KOPT-K1 (cell line): Measurements from ENCODE around the gene CDC42EP3.

Experiments
- H3K27ac ChIP-seq: fragments of 200-600 bp; sonication (generic); 2 replicates; pipeline ENCODE4 v1.5.1; 2016; ENCODE audit warnings: antibody characterized with exemption, mild to moderate bottlenecking, low read depth, low read length; ENCODE audit not compliant: poor library complexity, severe bottlenecking
- H3K36me3 ChIP-seq: fragments of 200-600 bp; sonication (generic); 2 replicates; pipeline ENCODE4 v1.5.1; 2017; ENCODE audit warnings: antibody characterized with exemption, mild to moderate bottlenecking, low read length, moderate library complexity; ENCODE audit not compliant: insufficient read depth
- H3K9me3 ChIP-seq: fragments of 200-600 bp; sonication (generic); 2 replicates; pipeline ENCODE4 v1.5.1; 2017; ENCODE audit warnings: antibody characterized with exemption, low read length, mild to moderate bottlenecking; ENCODE audit not compliant: insufficient read depth, poor library complexity, severe bottlenecking

CDC42EP3 gene

GRCh38 chr2:37654419-37654818 lies 17.0 kb downstream of the CDC42EP3 start:
- no peaks in the 10 kb centered on the region for H3K9me3 ChIP-seq
- no peaks in the 10 kb centered on the region for H3K36me3 ChIP-seq
- H3K27ac ChIP-seq, result no peak overlapping the region

GRCh38 chr2:37653805-37654378 lies 17.6 kb downstream of the CDC42EP3 start:
- H3K36me3 ChIP-seq, result no peaks in the 10 kb centered on the region
- no peaks in the 10 kb centered on the region for H3K9me3 ChIP-seq
- H3K27ac ChIP-seq, result no peak overlapping the region

DNA sequence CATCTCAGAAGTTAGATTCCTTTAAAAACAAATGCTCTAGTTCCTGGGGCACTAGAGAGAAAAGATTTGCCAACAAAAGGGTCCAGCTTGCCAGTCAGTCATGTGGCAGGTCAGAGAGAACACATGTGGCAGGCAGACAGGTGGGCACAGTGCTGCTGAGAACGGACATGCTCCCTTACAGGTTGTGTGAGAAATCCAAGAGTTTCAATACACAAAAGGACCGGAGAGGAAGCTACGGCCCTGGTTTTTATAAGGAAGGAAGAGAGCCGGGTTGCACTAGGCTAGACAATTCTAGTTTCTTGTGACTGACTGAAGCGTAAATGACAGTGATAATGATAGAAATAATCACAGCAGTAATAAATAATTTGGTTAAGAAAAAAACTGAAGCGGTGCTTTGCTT lies 18.3 kb downstream of the CDC42EP3 start:
- H3K36me3 ChIP-seq, result no peaks in the 10 kb centered on the region
- H3K27ac ChIP-seq, result no peak overlapping the region

GRCh38 chr2:37652199-37652640 lies 19.2 kb downstream of the CDC42EP3 start:
- no peak overlapping the region for H3K27ac ChIP-seq
- no peaks in the 10 kb centered on the region for H3K36me3 ChIP-seq
- no peaks in the 10 kb centered on the region for H3K9me3 ChIP-seq

More for the DNA sequence above, 18.3 kb downstream of the CDC42EP3 start:
- H3K9me3 ChIP-seq, result no peaks in the 10 kb centered on the region

DNA sequence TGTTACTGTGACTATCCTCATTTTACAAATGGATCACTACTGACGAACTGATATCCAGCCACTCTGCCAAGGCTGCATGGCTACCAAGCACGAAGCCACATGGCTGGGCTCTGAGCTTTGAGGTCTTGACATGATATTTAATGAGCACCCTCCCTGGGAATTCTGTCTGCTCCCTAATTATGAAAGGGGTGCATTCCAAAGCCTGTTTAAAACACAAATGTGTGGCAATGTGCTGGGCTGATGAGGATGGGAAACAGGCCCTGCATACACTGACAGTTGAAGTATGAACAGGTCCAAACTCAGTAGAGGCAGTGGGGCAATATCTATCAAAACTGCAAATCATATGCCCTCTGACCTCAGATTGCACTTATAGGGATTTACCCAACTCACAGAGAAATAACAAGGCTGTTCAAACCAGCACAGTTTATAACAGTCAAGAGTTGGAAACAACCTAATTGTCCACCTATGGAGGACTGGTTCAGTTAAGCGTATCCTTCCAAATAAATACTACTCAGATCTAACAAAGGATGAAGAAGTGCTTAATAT lies 20.8 kb downstream of the CDC42EP3 start:
- Histone ChIP-seq H3K27ac (no peak overlapping the region), H3K9me3 (no peaks in the 10 kb centered on the region), H3K36me3 (no peaks in the 10 kb centered on the region)

GRCh38 chr2:37649518-37649917 lies 21.9 kb downstream of the CDC42EP3 start:
- Histone ChIP-seq H3K36me3 (no peaks in the 10 kb centered on the region), H3K27ac (no peak overlapping the region)

DNA sequence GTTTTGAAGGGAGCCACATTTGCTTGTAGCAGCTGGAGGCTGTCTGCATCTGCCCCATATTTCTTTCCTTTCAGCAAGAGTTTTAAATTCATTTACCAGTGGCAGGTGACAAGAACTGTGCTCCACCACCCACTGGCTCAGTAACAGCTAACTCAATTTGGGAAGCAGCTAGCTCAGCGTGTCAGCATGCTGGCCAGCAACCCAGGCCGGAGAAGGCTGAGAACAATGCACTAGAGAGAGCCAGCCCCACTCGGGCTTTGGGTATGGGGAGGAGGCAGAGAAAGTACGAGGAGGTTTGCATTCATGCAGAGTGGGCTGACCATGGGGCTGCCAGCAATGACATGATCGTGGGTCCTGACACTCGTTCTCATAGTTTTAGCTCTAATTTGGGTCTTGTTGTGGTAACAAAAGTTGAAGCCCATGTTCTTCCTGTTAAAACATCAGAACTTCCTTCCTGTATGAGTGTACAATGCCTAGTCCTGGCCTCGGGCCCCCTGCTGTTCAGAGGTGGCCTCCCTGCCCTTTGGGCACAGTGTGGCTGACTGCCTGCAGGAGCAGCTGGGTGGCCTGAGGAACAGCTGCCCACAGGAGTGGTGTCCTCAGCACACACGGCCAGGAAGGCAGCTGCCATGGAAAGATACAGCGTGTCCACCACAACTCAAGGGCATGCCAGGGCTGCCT lies 23.0 kb downstream of the CDC42EP3 start:
- H3K9me3 ChIP-seq, result no peaks in the 10 kb centered on the region
- H3K27ac ChIP-seq, result no peak overlapping the region
- no peaks in the 10 kb centered on the region for H3K36me3 ChIP-seq

More at GRCh38 chr2:37649518-37649917, 21.9 kb downstream of the CDC42EP3 start:
- H3K9me3 ChIP-seq, result no peaks in the 10 kb centered on the region

DNA sequence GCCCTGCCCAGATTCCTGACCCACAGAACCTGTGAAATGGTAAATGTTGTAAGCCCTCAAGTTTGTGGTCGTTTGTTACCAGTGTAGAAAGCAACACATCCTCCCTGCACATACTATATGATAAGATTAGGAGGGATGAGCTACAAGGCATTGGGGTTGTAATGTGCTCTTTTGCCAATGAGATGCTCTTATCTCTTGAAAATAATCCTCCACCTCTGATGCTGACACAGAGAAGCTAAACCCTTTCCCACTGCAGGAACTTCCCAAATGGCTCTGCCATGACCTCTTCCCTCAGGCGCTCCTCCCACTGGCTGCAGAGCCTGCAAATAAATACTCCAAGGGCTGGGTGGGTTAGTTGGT lies 23.5 kb downstream of the CDC42EP3 start:
- Histone ChIP-seq H3K27ac (no peak overlapping the region), H3K36me3 (no peaks in the 10 kb centered on the region), H3K9me3 (no peaks in the 10 kb centered on the region)

DNA sequence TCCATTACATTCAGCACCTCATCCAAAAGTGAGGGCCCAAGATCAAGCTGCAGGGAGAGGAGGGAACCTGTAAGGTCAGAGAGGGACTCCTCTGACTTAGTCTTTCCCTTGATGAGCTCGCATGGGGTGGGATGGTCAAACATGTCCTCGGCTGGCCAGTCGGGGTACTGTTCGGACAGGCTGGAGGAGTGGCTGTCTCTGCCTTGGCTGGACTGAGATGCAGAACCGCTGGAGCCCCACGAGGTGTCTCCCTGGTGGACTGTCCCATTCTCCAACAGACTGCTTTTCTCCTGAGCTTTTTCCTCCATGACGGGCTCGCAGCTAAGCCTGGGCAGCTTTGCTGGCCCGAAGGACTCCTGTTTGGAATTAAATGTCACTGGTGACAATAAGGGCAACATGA lies 25.6 kb downstream of the CDC42EP3 start:
- H3K27ac ChIP-seq, result no peak overlapping the region
- no peaks in the 10 kb centered on the region for H3K36me3 ChIP-seq
- H3K9me3 ChIP-seq, result no peaks in the 10 kb centered on the region

GRCh38 chr2:37645362-37645761 lies 26.1 kb downstream of the CDC42EP3 start:
- H3K9me3 ChIP-seq, result no peaks in the 10 kb centered on the region
- H3K36me3 ChIP-seq, result no peaks in the 10 kb centered on the region
- H3K27ac ChIP-seq, result no peak overlapping the region

GRCh38 chr2:37644191-37644590 lies 27.3 kb downstream of the CDC42EP3 start:
- Histone ChIP-seq H3K9me3 (no peaks in the 10 kb centered on the region), H3K36me3 (no peaks in the 10 kb centered on the region), H3K27ac (no peak overlapping the region)

GRCh38 chr2:37643730-37644078 lies 27.7 kb downstream of the CDC42EP3 start:
- Histone ChIP-seq H3K9me3 (no peaks in the 10 kb centered on the region), H3K36me3 (no peaks in the 10 kb centered on the region), H3K27ac (no peak overlapping the region)

GRCh38 chr2:37642907-37643729 lies 28.3 kb downstream of the CDC42EP3 start:
- Histone ChIP-seq H3K9me3 (no peaks in the 10 kb centered on the region), H3K36me3 (no peaks in the 10 kb centered on the region)

DNA sequence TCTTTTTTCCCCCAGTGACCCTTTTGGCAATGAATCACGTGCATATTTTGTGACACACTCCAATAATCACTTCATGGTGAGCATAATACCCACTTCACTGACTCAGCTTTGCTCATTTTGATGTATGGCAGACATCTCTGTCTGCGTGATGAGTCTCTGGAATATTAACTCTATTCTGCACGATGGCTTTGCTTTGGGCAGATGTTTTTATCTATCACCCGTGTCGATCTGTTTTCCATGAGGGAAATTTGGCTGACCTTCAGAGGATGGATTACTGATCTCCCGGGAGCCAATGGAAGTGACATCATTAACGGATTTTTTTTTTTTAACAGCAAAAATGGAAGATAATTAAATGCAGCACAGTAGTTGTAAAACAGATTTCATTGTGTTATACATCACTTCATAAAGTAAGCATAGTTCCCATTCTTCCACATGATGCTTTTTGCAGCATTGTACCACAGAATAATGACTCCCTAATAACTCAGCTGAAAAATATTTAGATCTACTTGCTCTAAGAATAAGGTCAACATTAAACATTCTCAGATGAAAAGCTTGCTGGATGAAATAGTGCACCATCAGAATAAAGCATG lies 29.8 kb downstream of the CDC42EP3 start:
- Histone ChIP-seq H3K36me3 (no peaks in the 10 kb centered on the region), H3K9me3 (no peaks in the 10 kb centered on the region), H3K27ac (no peak overlapping the region)

More at GRCh38 chr2:37642907-37643729, 28.3 kb downstream of the CDC42EP3 start:
- H3K27ac ChIP-seq, result no peak overlapping the region

DNA sequence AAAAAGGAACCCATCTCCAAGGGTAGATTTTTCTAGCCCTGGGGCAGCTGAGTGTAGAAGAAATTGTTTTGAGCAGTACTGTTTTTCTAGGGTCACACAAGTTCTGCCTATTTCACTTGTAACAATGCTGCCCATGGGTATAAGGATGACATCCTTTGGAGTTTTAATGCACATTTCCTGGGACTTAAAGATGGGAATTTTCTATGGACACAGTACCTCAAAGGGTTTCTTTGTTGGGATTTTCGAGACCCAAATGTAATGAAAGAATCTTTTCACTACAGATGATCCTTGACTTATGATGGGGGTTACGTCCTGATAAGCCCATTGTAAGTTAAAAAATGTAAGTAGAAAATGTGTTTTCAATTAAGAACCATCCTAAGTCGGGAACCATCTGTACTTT lies 31.8 kb downstream of the CDC42EP3 start:
- H3K27ac ChIP-seq, result no peak overlapping the region

More for the DNA sequence above, 31.8 kb downstream of the CDC42EP3 start:
- no peaks in the 10 kb centered on the region for H3K36me3 ChIP-seq
- H3K9me3 ChIP-seq, result no peaks in the 10 kb centered on the region
